A673 (cell line): ENCODE data around the gene OSBPL6. TPM values are rescaled to one million over a fixed set of nuclear protein-coding genes. Genes with fewer than 3 reads are reported as not detected.

Experiments
- BruUV-seq: library from RNA; stranded (reverse); fragments of 400-500 nt; replicated peaks from 2 replicates; lab custom pipeline; 2021; lab: Mats Ljungman, UMichigan
- CTCF ChIA-PET: fragments of 300-600 bp; sonication (Branson Sonifier 250); formaldehyde crosslinking; loops from one replicate; lab custom pipeline; 2022; ENCODE audit warnings: antibody characterized with exemption; lab: Charles Lee
- POLR2A ChIA-PET: fragments of 300-600 bp; sonication (Branson Sonifier 250); formaldehyde crosslinking; loops from one replicate; lab custom pipeline; 2022; ENCODE audit warnings: antibody characterized with exemption; ENCODE audit not compliant: low non-redundant PET; lab: Charles Lee
- DNase-seq: peaks from one replicate; pipeline ENCODE4 v3.0.0-alpha.2; 2015; ENCODE audit warnings: low spot score
- H3K27ac ChIP-seq: fragments of 200-600 bp; sonication (generic); 2 replicates; pipeline ENCODE4 v1.5.1; 2016; ENCODE audit warnings: mixed run types, low read depth, mild to moderate bottlenecking, mixed read lengths, antibody characterized with exemption, low read length; ENCODE audit not compliant: poor library complexity, severe bottlenecking
- H3K27me3 ChIP-seq: fragments of 200-600 bp; sonication (generic); replicated peaks from 2 replicates; pipeline ENCODE4 v1.6.1; 2017; ENCODE audit warnings: mixed run types, low read depth, mild to moderate bottlenecking, mixed read lengths, antibody characterized with exemption, low read length; ENCODE audit not compliant: insufficient read depth, poor library complexity
- H3K36me3 ChIP-seq: fragments of 200-600 bp; sonication (generic); 2 replicates; pipeline ENCODE4 v1.6.1; 2016; ENCODE audit warnings: mixed run types, mild to moderate bottlenecking, mixed read lengths, antibody characterized with exemption, low read length; ENCODE audit not compliant: insufficient read depth, poor library complexity, severe bottlenecking
- H3K4me1 ChIP-seq: fragments of 200-600 bp; sonication (generic); 2 replicates; pipeline ENCODE4 v1.6.1; 2017; ENCODE audit warnings: mixed run types, mild to moderate bottlenecking, mixed read lengths, antibody characterized with exemption, low read length; ENCODE audit not compliant: insufficient read depth, poor library complexity, severe bottlenecking
- H3K4me3 ChIP-seq: fragments of 200-600 bp; sonication (generic); 2 replicates; pipeline ENCODE4 v1.5.1; 2016; ENCODE audit warnings: low read depth, mixed run types, mild to moderate bottlenecking, mixed read lengths, low read length; ENCODE audit not compliant: poor library complexity, severe bottlenecking
- H3K9me3 ChIP-seq: fragments of 200-600 bp; sonication (generic); 2 replicates; pipeline ENCODE4 v1.6.1; 2016; ENCODE audit warnings: mixed run types, low read depth, mild to moderate bottlenecking, mixed read lengths, antibody characterized with exemption, low read length; ENCODE audit not compliant: poor library complexity, severe bottlenecking
- EZH2 ChIP-seq: fragments of 200-600 bp; sonication (generic); IDR thresholded peaks from 2 replicates; pipeline ENCODE4 v1.6.1; 2017; ENCODE audit warnings: borderline replicate concordance, low read depth, mild to moderate bottlenecking, mixed read lengths, antibody characterized with exemption, low read length; ENCODE audit not compliant: poor library complexity, severe bottlenecking
- intact Hi-C: fragments of 100-400 bp; cut with micrococcal nuclease; formaldehyde crosslinking; loops from one replicate; pipeline ENCODE4 v1.10.0; 2022; ENCODE audit not compliant: unreplicated experiment
- total RNA-seq: library from RNA; stranded (reverse); gene quantifications from 2 replicates; pipeline ENCODE4 v1.2.3, GENCODE V29; 2021
- TF ChIP-seq, protein P1 (sequence below): fragments of 300-800, 200-600 bp; sonication (generic); conservative IDR thresholded peaks from 2 replicates; pipeline ENCODE4 v1.5.1; 2017; ENCODE audit warnings: low read depth, mild to moderate bottlenecking, antibody characterized with exemption, low read length, moderate library complexity, mixed read lengths

Gene OSBPL6
- total RNA-seq, 1 experiment from 2014 or later = 19.3 TPM

DNA sequence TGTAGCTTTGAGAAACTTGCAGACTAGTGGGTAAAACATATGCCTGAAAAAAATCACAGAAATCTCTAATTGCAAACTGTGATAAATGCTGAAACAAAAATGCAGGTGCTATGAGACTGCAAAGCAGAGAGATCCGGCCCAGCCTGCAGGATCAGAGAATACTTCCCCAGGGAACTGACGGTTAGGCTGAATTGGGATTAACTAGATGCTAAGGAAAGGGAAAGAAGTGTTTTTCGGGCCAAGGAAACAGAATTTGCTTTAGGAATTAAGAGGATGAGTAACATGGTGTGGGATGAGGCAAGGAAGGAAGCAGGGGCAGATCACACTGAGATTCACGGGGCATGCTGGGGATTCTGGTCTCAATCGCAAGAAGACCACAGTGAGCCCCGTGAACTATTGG lies 71.5 kb downstream of the OSBPL6 start:
- CTCF ChIA-PET = no interaction called here
- H3K27ac ChIP-seq = peak overlapping the region; percentile 35
- peak; percentile 39 for DNase-seq
- no peak overlapping the region for H3K4me3 ChIP-seq
- H3K4me1 ChIP-seq = peaks cover 20% of the 10 kb centered on the region
- POLR2A ChIA-PET = no interaction called here
- no peaks in the 10 kb centered on the region for H3K36me3 ChIP-seq
- intact Hi-C loops = no loop called here
- no peaks in the 10 kb centered on the region for H3K27me3 ChIP-seq
- no peaks in the 10 kb centered on the region for H3K9me3 ChIP-seq
- no peak for TF ChIP-seq EZH2
- BruUV-seq = no TSS peak

DNA sequence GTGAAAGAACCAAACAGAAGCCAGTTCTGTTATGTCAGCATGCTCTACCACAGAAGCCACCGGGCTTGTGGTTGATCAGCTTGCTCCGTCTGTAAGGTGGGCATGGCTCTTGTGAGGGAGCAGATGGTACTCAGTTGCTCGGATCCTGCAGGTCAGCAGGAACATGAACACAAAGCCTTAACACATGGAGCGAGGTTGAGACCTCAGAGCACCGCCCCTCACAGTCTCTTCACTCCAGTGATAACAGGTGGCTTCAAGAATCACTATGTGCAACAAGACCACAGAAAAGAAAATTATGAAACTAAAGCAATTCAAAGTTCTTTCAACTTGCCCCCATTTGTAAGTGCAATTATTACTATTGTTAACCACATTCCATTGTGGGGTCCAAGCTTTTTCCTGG lies 72.1 kb downstream of the OSBPL6 start:
- Histone ChIP-seq H3K4me1 (peaks cover 20% of the 10 kb centered on the region), H3K4me3 (no peak overlapping the region), H3K27ac (no peak overlapping the region), H3K9me3 (no peaks in the 10 kb centered on the region), H3K27me3 (no peaks in the 10 kb centered on the region), H3K36me3 (no peaks in the 10 kb centered on the region)
- intact Hi-C loops = no loop called here
- DNase-seq = no peak
- POLR2A ChIA-PET = interaction anchor here (0.7 kb wide), 1 partner anchor 182 kb away, joined by 3 read pairs; no protein-coding TSS in a partner anchor
- CTCF ChIA-PET = no interaction called here
- no peak for TF ChIP-seq EZH2
- TF ChIP-seq, protein P1, sequence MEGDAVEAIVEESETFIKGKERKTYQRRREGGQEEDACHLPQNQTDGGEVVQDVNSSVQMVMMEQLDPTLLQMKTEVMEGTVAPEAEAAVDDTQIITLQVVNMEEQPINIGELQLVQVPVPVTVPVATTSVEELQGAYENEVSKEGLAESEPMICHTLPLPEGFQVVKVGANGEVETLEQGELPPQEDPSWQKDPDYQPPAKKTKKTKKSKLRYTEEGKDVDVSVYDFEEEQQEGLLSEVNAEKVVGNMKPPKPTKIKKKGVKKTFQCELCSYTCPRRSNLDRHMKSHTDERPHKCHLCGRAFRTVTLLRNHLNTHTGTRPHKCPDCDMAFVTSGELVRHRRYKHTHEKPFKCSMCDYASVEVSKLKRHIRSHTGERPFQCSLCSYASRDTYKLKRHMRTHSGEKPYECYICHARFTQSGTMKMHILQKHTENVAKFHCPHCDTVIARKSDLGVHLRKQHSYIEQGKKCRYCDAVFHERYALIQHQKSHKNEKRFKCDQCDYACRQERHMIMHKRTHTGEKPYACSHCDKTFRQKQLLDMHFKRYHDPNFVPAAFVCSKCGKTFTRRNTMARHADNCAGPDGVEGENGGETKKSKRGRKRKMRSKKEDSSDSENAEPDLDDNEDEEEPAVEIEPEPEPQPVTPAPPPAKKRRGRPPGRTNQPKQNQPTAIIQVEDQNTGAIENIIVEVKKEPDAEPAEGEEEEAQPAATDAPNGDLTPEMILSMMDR = no peak
- no TSS peak for BruUV-seq

DNA sequence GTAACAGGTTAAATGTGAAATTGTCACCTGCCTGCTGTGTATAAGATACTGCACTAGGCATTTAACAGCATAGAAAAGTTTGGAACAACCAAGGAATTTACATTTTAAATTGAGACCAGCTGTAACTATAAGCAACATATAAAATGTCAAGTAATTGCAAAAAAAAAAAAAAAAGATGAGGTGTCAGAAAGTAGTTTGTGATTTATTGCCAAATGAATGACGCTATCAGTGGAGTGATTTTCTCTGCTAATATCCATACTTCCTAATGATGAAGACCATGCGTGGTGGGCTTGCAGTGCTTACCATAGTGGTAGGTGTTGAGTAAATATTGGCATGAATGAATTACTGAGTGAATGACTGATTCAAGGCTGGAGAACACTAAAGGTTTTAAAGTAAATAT lies 73.3 kb downstream of the OSBPL6 start:
- intact Hi-C loops = no loop called here
- no TSS peak for BruUV-seq

More for the DNA sequence above, 73.3 kb downstream of the OSBPL6 start:
- TF ChIP-seq, protein P1 = no peak
- no peak for TF ChIP-seq EZH2
- POLR2A ChIA-PET = interaction anchor here (0.5 kb wide), 1 partner anchor 68 kb away, joined by 5 read pairs; no protein-coding TSS in a partner anchor
- H3K4me3 ChIP-seq = no peak overlapping the region
- no peaks in the 10 kb centered on the region for H3K36me3 ChIP-seq
- peaks cover 24% of the 10 kb centered on the region for H3K4me1 ChIP-seq
- no peaks in the 10 kb centered on the region for H3K27me3 ChIP-seq
- H3K27ac ChIP-seq = no peak overlapping the region
- peak; percentile 33 for DNase-seq
- CTCF ChIA-PET = no interaction called here
- no peaks in the 10 kb centered on the region for H3K9me3 ChIP-seq
